Activated T-cell treated with anti-CD3 and anti-CD28 coated beads for 4 hours (primary cell): ENCODE results near the gene ADGRD2.

Experiments
- DNase-seq: peaks from one replicate; pipeline ENCODE4 v3.0.0-alpha.2; 2020

Gene ADGRD2

DNA sequence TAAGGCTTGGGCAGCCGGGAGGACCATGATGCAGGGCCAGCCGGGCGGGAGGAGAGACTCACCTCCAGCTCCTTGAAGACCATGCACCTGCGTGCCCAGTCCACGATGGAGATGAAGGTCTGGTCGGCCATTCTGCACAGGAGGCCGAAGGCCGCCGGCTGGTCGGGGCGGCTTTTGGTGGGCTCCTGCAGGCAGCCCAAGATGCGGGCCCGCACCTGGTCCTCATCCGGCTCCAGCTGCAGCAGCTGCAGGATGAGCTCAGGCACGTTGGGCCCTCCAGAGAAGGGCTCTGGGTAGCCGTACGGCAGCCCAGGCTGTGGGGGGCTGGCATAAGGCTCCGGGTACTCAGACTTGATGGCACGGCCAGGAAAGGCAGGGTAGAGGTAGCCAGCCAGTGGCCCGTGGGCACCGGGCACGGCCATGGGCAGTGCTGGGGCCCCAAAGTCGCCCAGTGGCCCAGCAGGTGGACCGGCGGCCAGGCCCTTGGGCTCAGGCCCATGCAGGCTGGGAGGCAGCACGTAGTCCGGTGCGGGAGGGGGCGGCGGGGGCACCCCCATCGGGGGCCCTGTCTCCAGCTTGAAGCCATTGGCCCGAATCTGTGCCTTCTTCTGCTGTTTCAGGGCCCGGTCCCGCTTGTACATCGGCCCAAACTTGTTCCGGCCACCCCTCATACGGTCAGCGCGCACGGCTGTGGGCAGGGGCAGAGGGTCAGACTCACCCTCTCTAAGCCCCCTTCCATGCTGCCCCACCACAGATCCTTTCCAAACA is 50.0 kb downstream of the ADGRD2 start:
- no peak for DNase-seq

DNA sequence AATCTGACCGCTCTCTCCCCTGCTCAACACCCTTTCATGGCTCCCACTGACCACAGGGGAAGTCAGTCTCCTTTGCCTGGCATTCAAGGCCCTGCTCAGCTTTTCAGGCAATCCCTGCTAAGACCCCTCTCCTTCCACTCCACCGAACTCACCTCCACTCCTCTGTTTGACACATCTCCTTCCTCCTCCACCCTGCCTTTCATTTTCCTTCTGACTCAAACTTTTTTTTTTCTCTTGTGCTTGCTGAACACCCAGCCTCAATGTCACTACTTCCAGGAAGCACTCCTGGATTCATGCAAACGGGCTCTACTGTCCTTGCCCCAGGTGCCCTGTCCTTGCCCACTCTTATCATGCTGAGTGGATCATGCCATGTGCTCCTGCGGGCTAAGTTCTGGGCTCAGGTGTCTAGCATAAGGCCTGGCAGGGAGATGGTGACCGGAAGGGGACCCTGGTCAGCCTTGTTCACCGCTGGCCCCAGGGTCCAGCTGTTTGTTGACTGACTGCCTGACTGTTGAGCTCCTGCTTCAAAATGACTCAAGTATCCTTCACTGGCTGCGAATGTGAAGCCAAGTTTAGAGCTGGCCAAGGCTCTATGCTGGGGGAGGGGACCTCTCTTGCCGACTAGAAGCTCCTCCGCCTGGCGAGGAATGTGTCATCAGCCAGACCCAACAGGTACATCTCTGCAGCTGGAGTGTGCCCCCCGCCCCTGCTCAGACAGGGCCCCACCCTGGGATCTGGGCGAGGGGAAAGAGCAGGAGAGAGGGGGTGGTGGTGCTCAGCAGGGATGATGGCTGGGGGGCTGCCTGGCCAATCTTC is 50.8 kb downstream of the ADGRD2 start:
- no peak for DNase-seq

- no peak for DNase-seq
These were observed 51.6 kb downstream of the ADGRD2 start for GRCh38 chr9:124501771-124502320.

DNA sequence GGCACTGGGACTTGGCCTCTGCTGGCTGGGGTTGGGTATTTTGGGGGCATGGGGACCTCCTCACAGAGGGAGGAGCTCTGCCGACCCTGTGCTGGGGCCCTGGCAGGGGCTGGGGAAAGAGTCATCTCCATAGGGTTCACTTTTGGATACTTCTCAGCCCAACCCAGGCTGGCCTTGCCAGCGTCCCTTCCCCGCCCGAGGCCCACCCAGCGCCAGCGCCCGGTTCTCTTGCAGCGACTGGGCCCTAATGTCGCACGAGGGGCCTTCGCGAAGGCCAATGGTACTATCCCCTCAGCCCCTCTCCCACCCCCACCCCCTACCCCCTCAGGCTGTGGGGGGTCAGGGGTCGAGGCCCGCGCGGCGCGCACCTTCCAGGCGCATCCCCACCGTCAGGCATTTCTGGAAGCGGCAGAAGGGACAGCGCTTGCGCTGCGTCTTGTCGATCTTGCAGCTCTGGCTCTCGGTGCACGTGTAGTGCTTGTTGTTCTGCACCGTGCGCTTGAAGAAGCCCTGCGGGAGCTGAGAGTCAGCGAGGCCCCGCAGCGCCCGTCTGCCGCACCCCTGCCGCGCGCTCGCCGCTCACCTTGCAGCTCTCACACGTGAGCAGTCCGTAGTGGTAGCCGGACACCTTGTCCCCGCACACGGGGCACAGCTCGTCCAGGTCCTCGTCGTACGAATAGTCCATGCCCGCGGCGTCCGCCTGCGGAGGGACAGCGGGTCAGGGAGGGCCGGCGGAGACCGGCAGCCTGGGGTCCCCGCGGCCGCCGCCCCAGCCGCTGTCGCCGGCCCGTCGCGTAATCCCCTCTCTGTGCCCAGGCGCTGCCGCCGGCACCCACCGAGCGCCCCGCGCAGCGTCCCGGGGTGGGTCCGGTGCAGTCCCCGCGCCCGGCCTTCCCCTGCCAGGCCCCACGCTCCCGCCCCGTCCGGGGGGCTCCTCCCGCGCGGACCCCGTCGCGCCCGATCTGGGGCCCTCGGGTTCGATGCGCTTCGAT is 52.8 kb downstream of the ADGRD2 start:
- DNase-seq: no peak

DNA sequence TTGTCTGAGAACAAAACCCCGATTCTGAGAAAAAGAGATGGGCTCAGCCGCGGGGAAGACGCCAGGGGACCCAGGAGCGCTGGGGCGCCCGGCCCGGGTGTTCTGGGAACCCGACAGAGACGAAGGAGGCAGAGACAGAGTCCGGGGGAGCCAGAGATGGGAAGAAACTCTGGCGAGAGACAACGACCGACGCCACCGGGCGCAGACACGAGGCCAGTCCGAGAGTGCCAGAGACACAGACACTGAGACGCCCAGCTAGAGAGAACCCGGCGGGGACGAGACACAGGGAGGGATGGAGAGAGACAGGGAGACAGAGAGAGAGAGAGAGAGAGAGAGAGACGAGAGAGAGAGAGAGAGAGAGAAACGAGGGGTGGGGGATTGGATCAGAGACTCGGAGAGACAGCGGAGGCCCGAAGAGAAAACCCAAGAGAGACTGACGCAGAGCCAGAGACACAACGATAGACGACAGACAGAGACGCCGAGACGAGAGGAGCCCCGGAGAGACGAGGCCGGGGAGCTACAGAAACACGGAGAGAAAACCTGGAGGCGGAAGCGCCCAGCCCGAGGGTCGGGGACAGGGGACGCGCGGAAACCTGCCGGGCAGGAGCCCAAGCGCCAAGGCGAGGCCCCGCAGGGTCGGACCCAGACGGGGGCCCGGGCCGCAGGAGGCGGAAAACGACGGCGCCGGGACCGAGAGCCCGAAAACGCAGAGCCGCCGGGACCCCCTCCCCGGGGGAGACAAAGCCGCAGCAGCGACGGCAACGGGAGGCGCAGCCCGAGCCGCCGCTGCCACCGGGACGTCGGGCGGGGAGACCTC is 53.7 kb downstream of the ADGRD2 start:
- DNase-seq: no peak

GRCh38 chr9:124504530-124505005 is 54.3 kb downstream of the ADGRD2 start:
- DNase-seq: no peak

DNA sequence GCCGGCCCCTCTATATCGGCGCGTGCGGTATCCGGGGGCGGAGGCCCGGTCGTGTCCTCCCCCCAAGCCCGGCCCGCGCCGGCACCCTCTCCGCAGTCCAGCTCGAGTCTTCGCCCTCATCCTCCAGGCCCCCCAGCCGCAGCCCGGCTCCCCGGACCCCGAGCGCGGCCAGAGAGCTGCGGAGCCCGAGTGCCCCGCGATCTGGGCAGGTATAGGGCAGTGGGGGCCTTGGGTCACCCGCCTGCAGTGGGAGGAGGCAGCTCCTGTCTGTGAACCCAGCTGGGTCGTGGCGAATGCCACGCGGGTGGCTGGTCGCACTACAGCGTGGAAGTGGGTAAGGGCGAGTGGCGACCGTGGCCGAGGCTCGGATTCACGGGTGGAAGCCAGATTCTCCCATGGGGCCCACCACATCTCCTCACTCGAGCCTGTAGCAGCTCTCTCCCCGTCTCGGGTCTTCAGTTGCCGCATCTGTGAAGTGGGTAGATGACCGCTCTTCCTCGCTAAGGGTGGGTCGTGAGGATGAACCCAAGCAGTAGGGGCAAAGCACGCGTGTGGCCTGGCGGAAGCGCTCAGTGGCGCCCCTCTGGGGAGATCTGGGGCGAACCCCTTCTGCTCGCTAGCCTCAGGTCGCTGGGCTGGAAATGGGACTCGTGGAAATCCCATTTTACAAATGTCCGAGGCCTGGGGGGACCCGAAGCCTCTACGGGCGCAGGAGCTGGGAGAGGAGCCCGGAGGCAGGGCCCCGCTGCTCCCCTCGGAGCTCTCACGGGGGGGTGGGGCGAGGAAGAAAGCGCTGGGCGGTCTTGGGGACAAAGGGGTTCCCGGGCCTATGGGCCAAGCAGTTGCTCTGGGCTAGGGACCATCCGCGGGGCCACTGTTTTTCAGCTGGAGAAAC is 55.0 kb downstream of the ADGRD2 start:
- DNase-seq: no peak

- DNase-seq: no peak
These were observed 55.7 kb downstream of the ADGRD2 start for GRCh38 chr9:124505901-124506346.

- no peak for DNase-seq
These were observed 56.2 kb downstream of the ADGRD2 start for GRCh38 chr9:124506433-124506832.

- DNase-seq: no peak
These were observed 57.0 kb downstream of the ADGRD2 start, which contains the start of gene NR5A1 for GRCh38 chr9:124506931-124507879. Gene NR5A1, minus strand, starts transcription at chr9:124507399. Its CDS starts 4,004 bp downstream, at chr9:124503395.

DNA sequence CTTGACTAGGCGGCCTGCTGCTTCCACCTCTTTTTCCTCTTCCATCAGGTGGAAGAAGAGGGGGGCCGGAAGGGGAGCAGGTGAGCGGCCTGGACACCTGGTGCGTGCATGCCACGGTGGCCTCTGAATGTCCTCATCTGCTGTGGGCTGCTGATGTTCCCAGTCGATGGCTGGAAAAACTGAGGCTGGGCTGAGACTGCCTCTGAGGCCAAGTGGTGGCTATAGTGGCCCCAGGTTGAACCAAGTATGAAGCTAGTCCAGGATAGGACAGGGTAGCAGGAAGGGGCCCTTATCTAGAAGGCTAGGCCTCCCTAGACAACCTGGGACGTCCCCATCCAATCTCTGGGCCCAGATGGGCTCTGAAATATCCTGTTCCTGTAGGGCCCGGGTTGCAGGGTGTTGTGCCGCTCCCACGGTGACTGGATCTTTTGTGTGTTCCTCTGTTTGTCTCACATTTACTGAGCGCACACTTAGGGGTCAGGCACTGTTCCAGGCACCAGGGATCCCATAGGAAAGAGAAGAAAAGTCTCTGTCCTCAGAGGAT is 57.7 kb downstream of the ADGRD2 start:
- no peak for DNase-seq

DNA sequence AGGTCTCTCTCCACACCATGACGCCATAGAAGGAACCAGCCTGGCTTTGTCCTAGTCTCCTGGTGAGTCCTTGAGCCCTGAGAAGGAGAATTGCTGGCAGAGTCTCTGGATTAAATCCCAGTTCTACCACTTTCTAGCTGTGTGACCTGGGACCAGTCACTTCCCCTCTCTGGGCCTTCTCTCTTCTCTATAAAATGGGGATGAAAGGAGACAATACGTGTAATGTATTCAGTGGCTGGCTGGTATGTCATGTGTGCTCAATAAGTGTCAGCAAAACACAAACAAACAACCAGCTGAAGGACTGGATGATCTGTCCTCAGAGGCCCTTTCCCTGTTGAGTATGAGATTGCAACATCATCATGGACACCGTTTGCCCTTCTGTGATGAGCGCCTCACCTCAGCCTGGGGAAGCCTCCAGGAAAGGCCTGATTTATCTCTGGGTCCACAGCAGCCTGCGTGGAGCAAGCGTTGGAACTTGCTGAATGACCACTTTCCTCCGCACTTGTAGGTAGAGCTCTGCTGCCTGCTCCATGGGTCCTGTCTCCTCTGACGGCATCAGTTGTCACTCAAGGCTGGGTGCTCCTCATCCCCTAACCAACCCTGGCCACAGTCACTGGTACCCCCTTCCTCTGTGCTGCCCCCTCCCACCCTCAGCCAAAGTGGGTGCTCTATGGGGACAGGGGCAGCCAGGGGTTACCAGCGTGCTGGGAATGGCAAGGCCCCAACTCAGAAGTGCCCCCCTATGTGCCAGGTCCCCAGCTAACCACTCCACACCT is 60.6 kb downstream of the ADGRD2 start:
- no peak for DNase-seq

GRCh38 chr9:124511426-124511840 is 61.2 kb downstream of the ADGRD2 start:
- no peak for DNase-seq

- no peak for DNase-seq
These were observed 61.9 kb downstream of the ADGRD2 start for GRCh38 chr9:124511891-124512805.

DNA sequence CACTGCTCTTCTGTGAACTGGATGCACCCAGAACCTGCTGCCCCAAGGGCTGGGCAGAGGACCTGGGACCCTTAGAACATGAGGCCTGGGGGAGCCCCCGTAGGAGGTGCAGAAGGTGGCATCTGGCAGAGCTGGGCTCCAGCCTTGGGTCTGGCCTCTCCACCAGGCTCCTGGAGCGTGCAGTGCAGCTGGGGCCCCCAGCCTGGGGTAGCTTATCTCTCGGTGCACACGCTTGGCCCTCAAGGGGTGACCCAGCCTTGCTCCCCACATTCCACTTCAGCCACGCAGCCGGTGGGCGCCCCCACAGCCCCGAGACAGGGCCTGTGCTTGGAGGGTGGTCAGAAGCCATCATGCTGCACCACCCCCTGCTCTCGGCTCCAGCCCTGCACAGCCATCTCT is 62.6 kb downstream of the ADGRD2 start:
- DNase-seq: no peak

DNA sequence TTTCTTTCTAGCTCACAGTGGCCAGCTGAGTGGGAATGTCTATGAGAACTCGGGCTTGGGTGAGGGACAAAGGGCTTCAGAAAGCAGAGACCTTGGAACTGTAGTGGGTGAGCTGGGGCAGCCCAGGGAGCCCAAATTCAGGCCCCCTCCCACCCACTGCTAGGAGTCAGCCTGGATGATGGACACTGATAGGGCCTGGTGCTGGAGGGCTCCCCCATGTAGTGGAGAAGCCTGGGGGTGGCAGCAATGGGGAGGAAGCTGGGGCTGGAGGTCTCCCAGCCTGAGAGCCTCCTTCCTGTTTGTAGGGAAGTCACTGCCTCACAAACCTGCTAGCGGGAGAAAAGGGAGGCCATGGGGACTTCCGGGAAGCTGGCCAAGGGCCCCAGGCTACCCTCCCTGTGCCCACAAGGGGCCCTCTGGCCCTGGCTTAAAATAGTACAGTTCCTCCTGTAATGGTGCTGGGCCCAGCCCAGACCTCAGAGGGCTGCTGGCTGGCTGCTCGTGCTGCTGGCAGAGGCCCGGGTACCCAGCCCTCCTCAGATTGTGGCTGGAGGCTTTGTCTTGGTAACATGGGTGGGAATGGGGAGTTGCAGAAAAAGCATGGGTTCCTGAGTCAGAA is 63.2 kb downstream of the ADGRD2 start:
- DNase-seq: no peak
